HepG2 (cell line): ENCODE measurements around the gene ST6GALNAC3. TPM values are rescaled to one million over a fixed set of nuclear protein-coding genes. Genes with fewer than 3 reads are reported as not detected.

Source experiments
- ATAC-seq: fragments of 200-7000 bp; cut with Tn5 transposase; 3 replicates; pipeline ENCODE4 v1.9.1; 2020; ENCODE audit warnings: mild to moderate bottlenecking, moderate library complexity
- BruUV-seq: library from RNA; stranded (reverse); fragments of 400-500 nt; replicated peaks from 2 replicates; lab custom pipeline; 2021; lab: Mats Ljungman, UMichigan
- CTCF ChIA-PET: fragments of 300-600 bp; formaldehyde crosslinking; extraction: SDS; loops from one replicate; lab custom pipeline; 2021; ENCODE audit warnings: low total read pairs, inconsistent platforms, low intra/inter-chr PET ratio; lab: Yijun Ruan, JAX
- POLR2A ChIA-PET: fragments of 350-600 bp; sonication (Branson Sonifier 250); formaldehyde crosslinking; loops from one replicate; lab custom pipeline; 2020; ENCODE audit warnings: antibody characterized with exemption, inconsistent platforms; lab: Yijun Ruan, JAX
- DNase-seq: peaks from one replicate; pipeline ENCODE4 v3.0.0-alpha.2; 2015; ENCODE audit warnings: low spot score
- FAIRE-seq: peaks from 3 replicates; lab custom pipeline; 2011; peaks lifted over from hg19 to GRCh38; lab: Jason Lieb, UNC
- H2AFZ ChIP-seq: one replicate; pipeline ENCODE4 v1.6.1; 2011; ENCODE audit warnings: low read length, inconsistent platforms
- H3K27ac ChIP-seq: fragments of 300-600 bp; 3 replicates; pipeline ENCODE4 v1.8.0; 2011; ENCODE audit warnings: mixed run types, mild to moderate bottlenecking, mixed read lengths, low read length, inconsistent platforms; ENCODE audit not compliant: insufficient read depth; ENCODE audit errors: extremely low read length
- H3K27me3 ChIP-seq, 2 experiments: fragments of 200-600 bp in 1 of 2; 2 replicates in 1 of 2; 3 replicates in 1 of 2; pipeline versions ENCODE4 v1.6.0 to v1.8.0; 2011; ENCODE audit warnings: low read length in 2 of 2, mild to moderate bottlenecking in 2 of 2, moderate library complexity in 2 of 2, inconsistent platforms in 1 of 2; ENCODE audit not compliant: insufficient read depth in 2 of 2, control insufficient read depth in 1 of 2
- H3K36me3 ChIP-seq, 2 experiments: fragments of 200-600 bp in 1 of 2; replicated peaks in 1 of 2; 2 replicates in 1 of 2; 3 replicates in 1 of 2; pipeline versions ENCODE4 v1.5.1 to v1.8.0; 2011; ENCODE audit warnings: low read length in 2 of 2, inconsistent platforms in 1 of 2; ENCODE audit not compliant: insufficient read depth in 2 of 2, control insufficient read depth in 1 of 2
- H3K4me1 ChIP-seq: 2 replicates; pipeline ENCODE4 v1.5.1; 2012; ENCODE audit warnings: low read length, inconsistent platforms; ENCODE audit not compliant: insufficient read depth
- H3K4me2 ChIP-seq: 2 replicates; pipeline ENCODE4 v1.6.0; 2011; ENCODE audit warnings: low read depth, low read length, inconsistent platforms
- H3K4me3 ChIP-seq, 3 experiments: fragments of 200-600 bp in 1 of 3; sonication (generic), shearing (Covaris generic) in 1 of 3; replicated peaks in 1 of 3; 2 replicates each; pipeline ENCODE4 v1.5.1; 2011 to 2016; ENCODE audit warnings: low read length in 3 of 3, inconsistent platforms in 2 of 3, low read depth in 2 of 3, mild to moderate bottlenecking in 2 of 3, control low read depth in 1 of 3, mixed read lengths in 1 of 3; ENCODE audit not compliant: insufficient read depth in 1 of 3
- H3K79me2 ChIP-seq: one replicate; pipeline ENCODE4 v1.6.1; 2011; ENCODE audit warnings: low read length, inconsistent platforms; ENCODE audit not compliant: insufficient read depth
- H3K9ac ChIP-seq: 2 replicates; pipeline ENCODE4 v1.6.0; 2011; ENCODE audit warnings: mild to moderate bottlenecking, low read depth, low read length, inconsistent platforms; ENCODE audit not compliant: insufficient read depth
- H3K9me3 ChIP-seq: 2 replicates; pipeline ENCODE4 v1.5.1; 2012; ENCODE audit warnings: mild to moderate bottlenecking, low read length
- H4K20me1 ChIP-seq: 2 replicates; pipeline ENCODE4 v1.6.0; 2011; ENCODE audit warnings: inconsistent platforms, mild to moderate bottlenecking, low read length, moderate library complexity; ENCODE audit not compliant: insufficient read depth
- HDAC1 ChIP-seq: sonication (generic); formaldehyde crosslinking; IDR thresholded peaks from 2 replicates; pipeline ENCODE4 v1.5.1; 2020; ENCODE audit warnings: mild to moderate bottlenecking, missing genetic modification reagents
- MED8 ChIP-seq: sonication (generic); formaldehyde crosslinking; IDR thresholded peaks from 2 replicates; pipeline ENCODE4 v1.8.1; 2023; ENCODE audit warnings: mild to moderate bottlenecking, missing genetic modification reagents; ENCODE audit not compliant: insufficient replicate concordance
- NFE2 ChIP-seq: sonication (generic); formaldehyde crosslinking; IDR thresholded peaks from 2 replicates; pipeline ENCODE4 v1.4.0; 2020; ENCODE audit warnings: missing genetic modification reagents
- PLRG1 ChIP-seq: fragments of 450-650 bp; conservative IDR thresholded peaks from 2 replicates; pipeline ENCODE4 v1.6.1; 2016
- SATB2 ChIP-seq: sonication (generic); formaldehyde crosslinking; IDR thresholded peaks from 2 replicates; pipeline ENCODE4 v1.5.0; 2020; ENCODE audit warnings: missing genetic modification reagents
- SMAD3 ChIP-seq: sonication (generic); formaldehyde crosslinking; IDR thresholded peaks from 2 replicates; pipeline ENCODE4 v1.4.0; 2020; ENCODE audit warnings: missing genetic modification reagents
- ZMYM2 ChIP-seq: sonication (generic); formaldehyde crosslinking; IDR thresholded peaks from 2 replicates; pipeline ENCODE4 v1.8.0; 2022; ENCODE audit warnings: mild to moderate bottlenecking, missing genetic modification reagents
- ZNF557 ChIP-seq: sonication (generic); formaldehyde crosslinking; IDR thresholded peaks from 2 replicates; pipeline ENCODE4 v1.4.0; 2020; ENCODE audit warnings: missing genetic modification reagents
- WGBS: methylation state at CpG from one replicate; pipeline ENCODE4 v1.1.6; 2017; ENCODE audit warnings: low lambda C conversion rate; 5-methylcytosine and 5-hydroxymethylcytosine counted together
- in situ Hi-C: cut with HindIII; loops from 2 replicates; pipeline ENCODE4 v1.10.0; 2017; ENCODE audit warnings: low pct_unique_long_range_greater_than_20kb; ENCODE audit not compliant: extremely low pct_ligation_motif_present
- intact Hi-C: fragments of 100-400 bp; cut with micrococcal nuclease; formaldehyde crosslinking; loops from one replicate; pipeline ENCODE4 v1.10.0; 2022; ENCODE audit not compliant: unreplicated experiment
- polyA plus RNA-seq, 8 experiments: library from polyadenylated mRNA; depleted of rRNA in 3 of 8; stranded (reverse) in 7 of 8; unstranded in 1 of 8; fragments of >200 nt; fragmentation: Illumina TruSeq in 4 of 8; extraction: Trizol in 4 of 8; gene quantifications; 2 replicates each; pipeline versions ENCODE4 v1.2.1 to v1.2.3, GENCODE V29; 2011 to 2016; ENCODE audit warnings: low read depth in 4 of 8, missing spikeins in 1 of 8, mixed read lengths in 1 of 8; ENCODE audit not compliant: insufficient read depth in 1 of 8
- total RNA-seq, 5 experiments: library from RNA; depleted of rRNA; stranded (reverse); fragments of >200 nt; fragmentation: Illumina TruSeq; extraction: Trizol; gene quantifications; 2 replicates each; pipeline ENCODE4 v1.2.3, GENCODE V29; 2016; ENCODE audit warnings: low read depth in 1 of 5
- TF ChIP-seq, protein P1 (sequence below): sonication (generic); formaldehyde crosslinking; IDR thresholded peaks from 2 replicates; pipeline ENCODE4 v1.9.0; 2022; ENCODE audit warnings: missing genetic modification reagents, mild to moderate bottlenecking, borderline replicate concordance
- TF ChIP-seq, protein P2 (sequence below): IDR thresholded peaks from 2 replicates; pipeline ENCODE4 v1.6.1; 2016; ENCODE audit warnings: low read depth, control low read depth

The ST6GALNAC3 gene
- total and polyA plus RNA-seq, 2 of the 13 experiments (the other 11 are each of a cell fraction or from before 2014, with no cell fraction given) = not detected

DNA sequence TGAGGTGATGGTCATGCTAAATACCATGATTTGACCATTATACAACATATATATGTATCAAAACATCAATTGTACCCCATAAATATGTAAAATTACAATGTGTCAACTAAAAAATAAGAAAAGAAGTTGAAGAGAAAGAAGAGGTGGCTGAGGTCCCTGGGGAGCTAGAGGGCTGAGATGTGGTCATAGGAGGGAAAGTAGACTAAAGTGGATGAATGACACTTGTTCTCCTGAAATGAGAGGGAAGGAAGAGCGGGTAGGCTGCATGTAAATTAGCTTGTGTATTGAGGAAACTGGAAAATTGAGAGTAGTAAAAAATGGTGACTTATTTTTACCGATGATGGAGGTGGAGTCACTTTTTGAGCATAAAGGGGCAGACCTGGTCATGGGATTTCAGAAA, 117.0 kb downstream of the ST6GALNAC3 start:
- TF ChIP-seq SMAD3 (CRISPR knock-in tag) (no peak), HDAC1 (CRISPR knock-in tag) (no peak), ZMYM2 (CRISPR knock-in tag) (no peak), NFE2 (CRISPR knock-in tag) (no peak), SATB2 (CRISPR knock-in tag) (no peak), MED8 (CRISPR knock-in tag) (no peak), PLRG1 (no peak), ZNF557 (CRISPR knock-in tag) (no peak)
- TF ChIP-seq, protein P1, sequence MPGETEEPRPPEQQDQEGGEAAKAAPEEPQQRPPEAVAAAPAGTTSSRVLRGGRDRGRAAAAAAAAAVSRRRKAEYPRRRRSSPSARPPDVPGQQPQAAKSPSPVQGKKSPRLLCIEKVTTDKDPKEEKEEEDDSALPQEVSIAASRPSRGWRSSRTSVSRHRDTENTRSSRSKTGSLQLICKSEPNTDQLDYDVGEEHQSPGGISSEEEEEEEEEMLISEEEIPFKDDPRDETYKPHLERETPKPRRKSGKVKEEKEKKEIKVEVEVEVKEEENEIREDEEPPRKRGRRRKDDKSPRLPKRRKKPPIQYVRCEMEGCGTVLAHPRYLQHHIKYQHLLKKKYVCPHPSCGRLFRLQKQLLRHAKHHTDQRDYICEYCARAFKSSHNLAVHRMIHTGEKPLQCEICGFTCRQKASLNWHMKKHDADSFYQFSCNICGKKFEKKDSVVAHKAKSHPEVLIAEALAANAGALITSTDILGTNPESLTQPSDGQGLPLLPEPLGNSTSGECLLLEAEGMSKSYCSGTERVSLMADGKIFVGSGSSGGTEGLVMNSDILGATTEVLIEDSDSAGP (CRISPR knock-in tag) = no peak
- TF ChIP-seq, protein P2, sequence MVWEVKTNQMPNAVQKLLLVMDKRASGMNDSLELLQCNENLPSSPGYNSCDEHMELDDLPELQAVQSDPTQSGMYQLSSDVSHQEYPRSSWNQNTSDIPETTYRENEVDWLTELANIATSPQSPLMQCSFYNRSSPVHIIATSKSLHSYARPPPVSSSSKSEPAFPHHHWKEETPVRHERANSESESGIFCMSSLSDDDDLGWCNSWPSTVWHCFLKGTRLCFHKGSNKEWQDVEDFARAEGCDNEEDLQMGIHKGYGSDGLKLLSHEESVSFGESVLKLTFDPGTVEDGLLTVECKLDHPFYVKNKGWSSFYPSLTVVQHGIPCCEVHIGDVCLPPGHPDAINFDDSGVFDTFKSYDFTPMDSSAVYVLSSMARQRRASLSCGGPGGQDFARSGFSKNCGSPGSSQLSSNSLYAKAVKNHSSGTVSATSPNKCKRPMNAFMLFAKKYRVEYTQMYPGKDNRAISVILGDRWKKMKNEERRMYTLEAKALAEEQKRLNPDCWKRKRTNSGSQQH (CRISPR knock-in tag) = no peak
- ChIA-PET CTCF (no interaction called here), POLR2A (no interaction called here)
- no peaks in the 10 kb centered on the region for H3K4me1 ChIP-seq
- ATAC-seq (no peak), DNase-seq (no peak), FAIRE-seq (no peak)
- H3K9ac ChIP-seq = no peak overlapping the region
- H3K36me3 ChIP-seq = no peaks in the 10 kb centered on the region
- no peaks in the 10 kb centered on the region for H3K9me3 ChIP-seq
- no peaks in the 10 kb centered on the region for H3K27me3 ChIP-seq
- no TSS peak for BruUV-seq
- no peak overlapping the region for H3K4me3 ChIP-seq
- no peaks in the 10 kb centered on the region for H4K20me1 ChIP-seq
- 4% methylated on average over 2 of the region's 2 CpGs for WGBS
- in situ Hi-C loops (no loop called here), intact Hi-C loops (no loop called here)
- no peak overlapping the region for H2AFZ ChIP-seq
- no peak overlapping the region for H3K27ac ChIP-seq
- no peaks in the 10 kb centered on the region for H3K79me2 ChIP-seq
- H3K4me2 ChIP-seq = no peak overlapping the region
